PC-9 (cell line): ENCODE data around the gene AP3B1. TPM values are rescaled to one million over a fixed set of nuclear protein-coding genes. Genes with fewer than 3 reads are reported as not detected.

Source experiments
- BruUV-seq: library from RNA; stranded (reverse); fragments of 400-500 nt; replicated peaks from 2 replicates; lab custom pipeline; 2021; lab: Mats Ljungman, UMichigan
- CTCF ChIA-PET: fragments of 300-600 bp; sonication (Branson Sonifier 250); formaldehyde crosslinking; loops from one replicate; lab custom pipeline; 2022; ENCODE audit warnings: antibody characterized with exemption; lab: Charles Lee
- POLR2A ChIA-PET: fragments of 300-600 bp; sonication (Branson Sonifier 250); formaldehyde crosslinking; loops from one replicate; lab custom pipeline; 2022; ENCODE audit warnings: antibody characterized with exemption; ENCODE audit not compliant: unreplicated experiment; lab: Charles Lee
- DNase-seq, 2 experiments: peaks; one replicate each; pipeline versions ENCODE4 v3.0.0 to v3.0.0-alpha.2; 2015 to 2022; ENCODE audit warnings: mixed read lengths in 1 of 2
- H2AFZ ChIP-seq: fragments of 200-600 bp; sonication (generic); 2 replicates; pipeline ENCODE4 v1.8.1; 2017; ENCODE audit warnings: antibody characterized with exemption
- H3F3A ChIP-seq: fragments of 200-600 bp; sonication (generic); 2 replicates; pipeline ENCODE4 v1.8.1; 2017; ENCODE audit warnings: antibody characterized with exemption, mild to moderate bottlenecking, low read depth; ENCODE audit not compliant: insufficient read depth
- H3K27ac ChIP-seq: fragments of 200-600 bp; sonication (generic); 2 replicates; pipeline ENCODE4 v1.6.1; 2016; ENCODE audit warnings: mixed run types
- H3K27me3 ChIP-seq: fragments of 200-600 bp; sonication (generic); 2 replicates; pipeline ENCODE4 v1.6.1; 2016; ENCODE audit warnings: low read depth, mixed run types; ENCODE audit not compliant: insufficient read depth
- H3K36me3 ChIP-seq: fragments of 200-600 bp; sonication (generic); 2 replicates; pipeline ENCODE4 v1.6.1; 2016; ENCODE audit warnings: low read depth, mixed run types
- H3K4me1 ChIP-seq: fragments of 200-600 bp; sonication (generic); replicated peaks from 2 replicates; pipeline ENCODE4 v1.6.1; 2016; ENCODE audit warnings: mixed run types; ENCODE audit not compliant: insufficient read depth
- H3K4me2 ChIP-seq: fragments of 200-600 bp; sonication (generic); 2 replicates; pipeline ENCODE4 v1.6.1; 2017; ENCODE audit warnings: mixed run types
- H3K4me3 ChIP-seq: fragments of 200-600 bp; sonication (generic); 2 replicates; pipeline ENCODE4 v1.6.1; 2016; ENCODE audit warnings: mixed run types
- H3K79me2 ChIP-seq: fragments of 200-600 bp; sonication (generic); 2 replicates; pipeline ENCODE4 v1.6.1; 2017; ENCODE audit warnings: low read depth, mixed run types
- H3K9me2 ChIP-seq: fragments of 200-600 bp; sonication (generic); 2 replicates; pipeline ENCODE4 v1.8.1; 2017; ENCODE audit warnings: mild to moderate bottlenecking; ENCODE audit not compliant: insufficient read depth
- H3K9me3 ChIP-seq: fragments of 200-600 bp; sonication (generic); 2 replicates; pipeline ENCODE4 v1.8.1; 2016; ENCODE audit warnings: low read depth; ENCODE audit not compliant: insufficient read depth
- H4K20me1 ChIP-seq: fragments of 200-600 bp; sonication (generic); 2 replicates; pipeline ENCODE4 v1.8.1; 2017; ENCODE audit not compliant: insufficient read depth
- CTCF ChIP-seq: fragments of 200-600 bp; sonication (generic); conservative IDR thresholded peaks from 2 replicates; pipeline ENCODE4 v1.6.1; 2017; ENCODE audit warnings: mixed run types, antibody characterized with exemption, mild to moderate bottlenecking, moderate library complexity
- EZH2 ChIP-seq: fragments of 200-600 bp; sonication (generic); IDR thresholded peaks from 2 replicates; pipeline ENCODE4 v1.8.0; 2017; ENCODE audit warnings: antibody characterized with exemption, low read depth
- intact Hi-C: fragments of 100-400 bp; cut with micrococcal nuclease; formaldehyde crosslinking; loops from one replicate; pipeline ENCODE4 v1.10.0; 2022; ENCODE audit not compliant: unreplicated experiment
- total RNA-seq: library from RNA; stranded (reverse); gene quantifications from 2 replicates; pipeline ENCODE4 v1.2.3, GENCODE V29; 2021

Gene AP3B1
- total RNA-seq, 1 experiment from 2014 or later = 44.0 TPM

GRCh38 chr5:78279194-78279593 is 15.3 kb downstream of the AP3B1 start:
- no peak overlapping the region for H3K27ac ChIP-seq
- H3K9me2 ChIP-seq = no peaks in the 10 kb centered on the region; the same call in 1 of the 2 replicates
- peaks cover 39% of the 10 kb centered on the region for H3K79me2 ChIP-seq
- BruUV-seq = no TSS peak
- H3K36me3 ChIP-seq = no peaks in the 10 kb centered on the region
- POLR2A ChIA-PET = no interaction called here
- intact Hi-C loops = no loop called here
- CTCF ChIA-PET = no interaction called here
- no peak overlapping the region for H2AFZ ChIP-seq
- no peaks in the 10 kb centered on the region for H3K4me1 ChIP-seq
- TF ChIP-seq CTCF = no peak
- TF ChIP-seq EZH2 = no peak
- peaks cover 13% of the 10 kb centered on the region for H4K20me1 ChIP-seq
- no peak overlapping the region for H3K4me3 ChIP-seq
- no peak for DNase-seq
- H3K27me3 ChIP-seq = no peaks in the 10 kb centered on the region
- H3K4me2 ChIP-seq = no peak overlapping the region
- no peaks in the 10 kb centered on the region for H3K9me3 ChIP-seq
- no peaks in the 10 kb centered on the region for H3F3A ChIP-seq

GRCh38 chr5:78277715-78278114 is 16.8 kb downstream of the AP3B1 start:
- no TSS peak for BruUV-seq
- no peak overlapping the region for H2AFZ ChIP-seq
- H3K4me1 ChIP-seq = no peaks in the 10 kb centered on the region
- peaks cover 39% of the 10 kb centered on the region for H3K79me2 ChIP-seq
- H3K9me2 ChIP-seq = no peaks in the 10 kb centered on the region
- H3K27ac ChIP-seq = no peak overlapping the region
- no peaks in the 10 kb centered on the region for H3K27me3 ChIP-seq
- H3K9me3 ChIP-seq = no peaks in the 10 kb centered on the region
- H3F3A ChIP-seq = no peaks in the 10 kb centered on the region
- DNase-seq = no peak
- no peak overlapping the region for H3K4me3 ChIP-seq
- intact Hi-C loops = no loop called here
- H4K20me1 ChIP-seq = peaks cover 9% of the 10 kb centered on the region
- ChIA-PET CTCF (no interaction called here), POLR2A (no interaction called here)
- no peaks in the 10 kb centered on the region for H3K36me3 ChIP-seq
- no peak for TF ChIP-seq EZH2
- no peak for TF ChIP-seq CTCF
- no peak overlapping the region for H3K4me2 ChIP-seq

GRCh38 chr5:78275998-78276543 is 18.4 kb downstream of the AP3B1 start:
- Histone ChIP-seq H2AFZ (no peak overlapping the region), H3F3A (no peaks in the 10 kb centered on the region), H3K4me3 (no peak overlapping the region), H3K9me3 (no peaks in the 10 kb centered on the region), H4K20me1 (peaks cover 10% of the 10 kb centered on the region), H3K27ac (no peak overlapping the region), H3K9me2 (no peaks in the 10 kb centered on the region), H3K79me2 (peaks cover 28% of the 10 kb centered on the region), H3K4me2 (no peak overlapping the region), H3K27me3 (no peaks in the 10 kb centered on the region), H3K4me1 (no peaks in the 10 kb centered on the region), H3K36me3 (no peaks in the 10 kb centered on the region)
- no peak for TF ChIP-seq CTCF
- no peak for TF ChIP-seq EZH2
- DNase-seq = no peak
- no TSS peak for BruUV-seq
- ChIA-PET POLR2A (no interaction called here), CTCF (no interaction called here)
- intact Hi-C loops = no loop called here
